PC-3 (cell line): ENCODE data around the gene OPN1SW.

Experiments
- EZH2 ChIP-seq: fragments of 300-600 bp; sonication (generic); IDR thresholded peaks from one replicate; pipeline ENCODE4 v1.6.1; 2017; ENCODE audit warnings: antibody characterized with exemption, mild to moderate bottlenecking, low read length; ENCODE audit not compliant: unreplicated experiment
- EZH2phosphoT487 ChIP-seq: fragments of 300-600 bp; sonication (generic); IDR thresholded peaks from 2 replicates; pipeline ENCODE4 v1.6.1; 2018; ENCODE audit warnings: mild to moderate bottlenecking, antibody characterized with exemption, low read length, borderline replicate concordance
- TF ChIP-seq, protein P1 (sequence below): fragments of 300-600 bp; sonication (generic); conservative IDR thresholded peaks from 2 replicates; pipeline ENCODE4 v1.5.1; 2017; ENCODE audit warnings: antibody characterized with exemption, low read depth, mild to moderate bottlenecking, low read length

DNA sequence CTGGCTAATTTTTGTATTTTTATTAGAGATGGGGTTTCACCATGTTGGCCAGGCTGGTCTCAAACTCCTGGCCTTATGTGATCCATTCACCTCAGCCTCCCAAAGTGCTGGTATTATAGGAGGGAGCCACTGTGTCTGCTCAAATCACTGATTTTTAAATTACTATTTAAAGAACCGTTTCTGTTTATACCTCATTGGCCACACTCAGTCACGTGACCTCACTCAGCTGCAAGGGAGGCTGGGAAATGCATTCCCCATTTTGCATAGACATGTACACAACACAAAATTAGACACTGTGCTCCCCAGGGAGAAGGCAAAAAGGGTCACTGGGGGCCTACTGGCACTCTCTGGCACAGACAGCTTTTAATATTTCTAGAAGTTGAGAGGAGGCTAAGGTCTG, 50.1 kb downstream of the OPN1SW start:
- TF ChIP-seq, protein P1, sequence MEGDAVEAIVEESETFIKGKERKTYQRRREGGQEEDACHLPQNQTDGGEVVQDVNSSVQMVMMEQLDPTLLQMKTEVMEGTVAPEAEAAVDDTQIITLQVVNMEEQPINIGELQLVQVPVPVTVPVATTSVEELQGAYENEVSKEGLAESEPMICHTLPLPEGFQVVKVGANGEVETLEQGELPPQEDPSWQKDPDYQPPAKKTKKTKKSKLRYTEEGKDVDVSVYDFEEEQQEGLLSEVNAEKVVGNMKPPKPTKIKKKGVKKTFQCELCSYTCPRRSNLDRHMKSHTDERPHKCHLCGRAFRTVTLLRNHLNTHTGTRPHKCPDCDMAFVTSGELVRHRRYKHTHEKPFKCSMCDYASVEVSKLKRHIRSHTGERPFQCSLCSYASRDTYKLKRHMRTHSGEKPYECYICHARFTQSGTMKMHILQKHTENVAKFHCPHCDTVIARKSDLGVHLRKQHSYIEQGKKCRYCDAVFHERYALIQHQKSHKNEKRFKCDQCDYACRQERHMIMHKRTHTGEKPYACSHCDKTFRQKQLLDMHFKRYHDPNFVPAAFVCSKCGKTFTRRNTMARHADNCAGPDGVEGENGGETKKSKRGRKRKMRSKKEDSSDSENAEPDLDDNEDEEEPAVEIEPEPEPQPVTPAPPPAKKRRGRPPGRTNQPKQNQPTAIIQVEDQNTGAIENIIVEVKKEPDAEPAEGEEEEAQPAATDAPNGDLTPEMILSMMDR = no peak
- TF ChIP-seq EZH2 (no peak), EZH2phosphoT487 (no peak)
